HEK293T (cell line): Measurements from ENCODE around the gene OR2F1.

Source experiments
- CTCF ChIA-PET: fragments of 350-600 bp; formaldehyde crosslinking; extraction: SDS; loops from one replicate; lab custom pipeline; 2021; ENCODE audit warnings: antibody characterized with exemption, inconsistent platforms; lab: Yijun Ruan, JAX
- POLR2A ChIA-PET: fragments of 350-600 bp; formaldehyde crosslinking; extraction: SDS; loops from one replicate; lab custom pipeline; 2020; ENCODE audit warnings: antibody characterized with exemption, inconsistent platforms; lab: Yijun Ruan, JAX
- DNase-seq: peaks from one replicate; pipeline ENCODE4 v3.0.0; 2012; ENCODE audit warnings: mixed read lengths; ENCODE audit errors: extremely low spot score
- ARNT ChIP-seq: fragments of 450-650 bp; IDR thresholded peaks from 2 replicates; pipeline ENCODE4 v1.6.1; 2017; ENCODE audit warnings: mild to moderate bottlenecking
- BHLHE40 ChIP-seq: fragments of 450-650 bp; IDR thresholded peaks from 2 replicates; pipeline ENCODE4 v1.6.1; 2016; ENCODE audit warnings: mild to moderate bottlenecking, moderate library complexity, borderline replicate concordance
- CTBP1 ChIP-seq: fragments of 450-650 bp; IDR thresholded peaks from 2 replicates; pipeline ENCODE4 v1.6.1; 2016; ENCODE audit warnings: borderline replicate concordance
- ELF4 ChIP-seq: fragments of 450-650 bp; IDR thresholded peaks from 2 replicates; pipeline ENCODE4 v1.6.1; 2017; ENCODE audit warnings: antibody characterized with exemption
- FOXA1 ChIP-seq: fragments of 450-650 bp; IDR thresholded peaks from 2 replicates; pipeline ENCODE4 v1.6.1; 2016; ENCODE audit warnings: mild to moderate bottlenecking
- FOXK2 ChIP-seq: fragments of 450-650 bp; IDR thresholded peaks from 2 replicates; pipeline ENCODE4 v1.6.1; 2016; ENCODE audit warnings: mild to moderate bottlenecking
- FOXM1 ChIP-seq: fragments of 450-650 bp; IDR thresholded peaks from 2 replicates; pipeline ENCODE4 v1.6.1; 2017; ENCODE audit warnings: mild to moderate bottlenecking, borderline replicate concordance
- HDGF ChIP-seq: fragments of 450-650 bp; IDR thresholded peaks from 2 replicates; pipeline ENCODE4 v1.6.1; 2017; ENCODE audit warnings: antibody characterized with exemption, borderline replicate concordance
- L3MBTL2 ChIP-seq: fragments of 450-650 bp; conservative IDR thresholded peaks from 2 replicates; pipeline ENCODE4 v1.6.1; 2016; ENCODE audit warnings: mild to moderate bottlenecking
- LEF1 ChIP-seq: fragments of 450-650 bp; IDR thresholded peaks from 2 replicates; pipeline ENCODE4 v1.6.1; 2017; ENCODE audit warnings: mild to moderate bottlenecking, borderline replicate concordance
- NFRKB ChIP-seq: fragments of 450-650 bp; IDR thresholded peaks from 2 replicates; pipeline ENCODE4 v1.6.1; 2016; ENCODE audit warnings: mild to moderate bottlenecking, moderate library complexity
- PKNOX1 ChIP-seq: fragments of 450-650 bp; IDR thresholded peaks from 2 replicates; pipeline ENCODE4 v1.6.1; 2016
- SP1 ChIP-seq: fragments of 450-650 bp; IDR thresholded peaks from 2 replicates; pipeline ENCODE4 v1.6.1; 2017
- SUZ12 ChIP-seq: fragments of 450-650 bp; IDR thresholded peaks from 2 replicates; pipeline ENCODE4 v1.6.1; 2016; ENCODE audit warnings: mild to moderate bottlenecking
- TARDBP ChIP-seq: fragments of 450-650 bp; IDR thresholded peaks from 2 replicates; pipeline ENCODE4 v1.6.1; 2016
- ZNF384 ChIP-seq: fragments of 450-650 bp; IDR thresholded peaks from 2 replicates; pipeline ENCODE4 v1.6.1; 2016

The OR2F1 gene

DNA sequence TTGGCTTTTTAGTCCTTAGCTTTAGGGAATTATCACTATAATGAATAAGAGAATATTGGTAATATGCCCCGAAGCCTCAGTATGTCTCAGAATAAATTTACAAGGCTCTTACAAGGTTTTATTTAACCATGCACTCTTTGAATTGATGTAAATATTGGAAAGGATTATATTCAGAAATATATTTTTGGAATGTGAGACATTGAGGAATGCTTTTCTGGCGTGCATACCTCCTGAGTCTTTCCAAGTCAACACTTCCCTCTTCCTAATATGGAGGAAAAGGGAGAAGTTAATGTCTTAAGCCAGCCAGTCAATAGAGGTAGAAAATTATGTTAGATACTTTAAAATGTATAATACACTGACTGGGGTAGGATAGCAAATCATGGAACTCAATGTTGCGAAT, 1.2 kb upstream of the OR2F1 start:
- TF ChIP-seq ELF4 (no peak), L3MBTL2 (no peak), FOXM1 (no peak), HDGF (no peak), NFRKB (no peak), FOXK2 (no peak), ZNF384 (no peak)
- POLR2A ChIA-PET = no interaction called here
- no peak for DNase-seq
- CTCF ChIA-PET = no interaction called here

DNA sequence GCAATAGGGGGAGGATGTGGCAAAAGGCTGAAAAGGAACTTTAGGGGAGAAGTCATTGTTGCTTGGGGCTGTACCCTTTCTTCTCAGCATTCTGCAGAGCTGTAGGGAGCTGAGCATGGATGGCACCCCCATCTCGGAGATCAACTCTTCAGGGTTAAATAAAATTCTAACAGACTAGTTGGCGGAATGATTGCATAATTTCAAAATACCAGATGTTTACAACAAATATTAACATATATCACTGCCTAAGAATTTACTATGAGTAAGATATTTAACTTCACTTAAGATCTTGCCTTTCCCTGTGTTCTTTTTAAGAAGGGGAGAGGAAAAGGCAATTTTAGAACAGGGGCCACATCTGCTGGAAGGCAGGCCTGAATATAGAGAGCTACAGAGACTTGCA, 509 bp upstream of the OR2F1 start:
- ChIA-PET CTCF (no interaction called here), POLR2A (no interaction called here)
- TF ChIP-seq LEF1 = no peak
- TF ChIP-seq SUZ12 = no peak
- no peak for TF ChIP-seq BHLHE40
- TF ChIP-seq TARDBP = no peak
- TF ChIP-seq SP1 = no peak
- no peak for DNase-seq

DNA sequence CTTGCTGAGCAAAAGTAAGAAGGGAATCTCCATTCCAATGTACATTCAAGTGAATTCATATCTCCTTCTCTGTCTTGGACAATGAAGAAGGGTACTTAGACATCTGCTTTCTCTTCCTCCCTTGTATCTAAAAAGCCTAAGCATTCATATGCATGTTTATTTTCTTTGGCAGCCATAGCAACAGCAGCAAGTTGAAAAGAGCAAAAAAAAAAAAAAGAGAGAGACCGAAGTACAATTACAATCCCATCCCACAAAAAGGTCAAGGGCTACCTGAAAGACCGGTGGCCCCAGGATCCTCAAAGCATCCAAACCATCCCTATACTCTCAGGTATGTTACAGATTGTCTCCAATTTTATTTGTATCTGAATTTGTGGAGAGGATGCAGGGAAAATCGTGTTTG, 4.1 kb downstream of the OR2F1 start:
- DNase-seq = no peak
- ChIA-PET CTCF (no interaction called here), POLR2A (no interaction called here)

DNA sequence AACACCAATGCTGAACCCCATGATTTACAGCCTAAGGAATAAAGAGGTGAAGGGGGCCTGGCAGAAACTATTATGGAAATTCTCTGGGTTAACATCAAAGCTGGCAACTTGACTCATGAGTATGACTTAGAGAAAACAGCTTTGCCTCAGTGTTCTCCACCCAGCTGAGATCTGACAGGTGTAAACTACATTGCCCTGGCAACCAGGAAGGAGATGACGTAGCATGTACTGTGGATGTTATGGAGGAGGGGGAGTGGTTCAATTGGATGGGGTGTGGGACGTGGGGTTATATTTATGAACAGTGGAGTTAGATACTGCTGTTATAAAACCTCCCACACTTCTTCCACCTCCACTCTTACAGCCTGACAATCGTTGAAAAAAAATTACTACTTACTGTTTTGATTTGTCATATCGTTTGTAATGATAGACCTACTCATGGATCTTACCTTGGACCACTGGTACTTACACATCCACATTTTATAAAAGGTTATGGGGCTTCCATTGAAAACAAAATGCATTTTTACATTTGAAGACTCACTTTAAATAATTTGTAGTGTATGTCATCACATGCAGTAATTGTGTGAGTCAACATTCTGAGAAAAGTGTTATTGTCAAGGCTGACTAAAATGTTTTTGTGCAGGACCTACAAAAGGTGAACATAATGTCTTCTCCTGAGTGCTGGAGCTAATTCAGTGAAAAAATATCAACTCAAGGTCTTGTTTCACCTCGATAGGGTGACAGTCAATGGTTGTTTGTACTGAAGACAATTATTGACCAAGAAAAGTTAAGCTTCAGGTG, 6.4 kb downstream of the OR2F1 start:
- POLR2A ChIA-PET = no interaction called here
- CTCF ChIA-PET = interaction anchor here (0.6 kb wide), 1 partner anchor 430 kb away, joined by 4 read pairs; no protein-coding TSS in a partner anchor
- no peak for TF ChIP-seq ELF4
- no peak for TF ChIP-seq HDGF
- TF ChIP-seq FOXA1 = no peak
- no peak for TF ChIP-seq TARDBP
- TF ChIP-seq L3MBTL2 = no peak
- TF ChIP-seq BHLHE40 = no peak
- no peak for TF ChIP-seq CTBP1
- no peak for TF ChIP-seq ZNF384
- no peak for TF ChIP-seq ARNT
- TF ChIP-seq PKNOX1 = no peak
- TF ChIP-seq FOXM1 = no peak
- no peak for TF ChIP-seq FOXK2
- no peak for TF ChIP-seq LEF1
- TF ChIP-seq SUZ12 = no peak
- no peak for TF ChIP-seq SP1
- DNase-seq = no peak

More for the DNA sequence above, 4.1 kb downstream of the OR2F1 start:
- TF ChIP-seq SP1 (no peak), BHLHE40 (no peak), SUZ12 (no peak), L3MBTL2 (no peak), TARDBP (no peak), LEF1 (no peak), FOXK2 (no peak), FOXA1 (no peak)

DNA sequence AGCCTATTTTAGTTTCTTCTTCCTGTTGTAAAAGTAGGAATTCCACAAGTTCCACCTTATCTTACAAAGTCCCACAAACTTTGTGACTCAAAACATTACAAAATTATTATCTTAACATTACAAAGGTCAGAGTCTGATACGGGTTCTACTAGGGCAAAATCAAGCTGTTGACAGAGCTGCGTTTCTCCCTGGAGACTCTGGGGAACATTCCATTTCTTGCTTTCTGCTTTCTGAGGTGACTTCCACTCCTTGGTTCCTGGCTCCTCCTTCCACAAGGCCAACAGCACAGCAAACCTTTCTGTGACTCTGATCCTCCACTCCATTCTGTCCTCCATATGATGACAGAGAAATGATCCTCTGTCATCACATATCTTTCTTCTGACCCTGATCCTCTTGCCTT, 10.6 kb downstream of the OR2F1 start:
- ChIA-PET CTCF (no interaction called here), POLR2A (no interaction called here)
- TF ChIP-seq SP1 = no peak
- no peak for TF ChIP-seq BHLHE40
- no peak for TF ChIP-seq FOXK2
- TF ChIP-seq FOXA1 = no peak
- no peak for TF ChIP-seq ZNF384
- no peak for TF ChIP-seq TARDBP
- TF ChIP-seq ARNT = no peak
- no peak for TF ChIP-seq LEF1
- no peak for TF ChIP-seq CTBP1
- TF ChIP-seq PKNOX1 = no peak
- TF ChIP-seq L3MBTL2 = no peak
- TF ChIP-seq NFRKB = no peak
- no peak for TF ChIP-seq ELF4
- TF ChIP-seq FOXM1 = no peak
- DNase-seq = no peak

DNA sequence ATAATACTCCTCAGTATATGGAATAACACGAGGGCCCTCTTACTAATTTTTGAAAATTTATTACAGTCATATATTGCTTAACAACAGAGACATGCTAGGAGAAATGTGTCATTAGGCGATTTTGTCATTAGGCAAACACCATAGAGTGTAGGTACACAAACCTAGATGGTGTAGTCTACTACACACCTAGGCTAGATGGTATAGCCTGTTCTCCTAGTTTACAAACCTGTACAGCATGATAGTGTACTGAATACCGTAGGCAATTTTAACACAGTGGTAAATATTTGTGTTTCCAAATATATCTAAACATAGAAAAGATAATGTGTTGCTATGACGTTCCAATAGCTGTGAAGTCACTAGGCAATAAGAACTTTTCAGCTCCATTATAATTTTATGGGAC, 12.8 kb downstream of the OR2F1 start:
- no peak for DNase-seq
- ChIA-PET CTCF (no interaction called here), POLR2A (no interaction called here)

More for the DNA sequence above, 12.8 kb downstream of the OR2F1 start:
- TF ChIP-seq PKNOX1 = no peak
- TF ChIP-seq FOXA1 = no peak
- no peak for TF ChIP-seq TARDBP
- TF ChIP-seq ELF4 = no peak
- TF ChIP-seq BHLHE40 = no peak
- no peak for TF ChIP-seq SUZ12
- no peak for TF ChIP-seq FOXK2
- no peak for TF ChIP-seq ARNT
- no peak for TF ChIP-seq HDGF
- no peak for TF ChIP-seq LEF1
- TF ChIP-seq L3MBTL2 = no peak
- TF ChIP-seq FOXM1 = no peak
- TF ChIP-seq NFRKB = no peak
- no peak for TF ChIP-seq ZNF384
- no peak for TF ChIP-seq SP1
- TF ChIP-seq CTBP1 = no peak
